ENCODE data around the gene CEP76.
"Not testable (repeated sequence)": the region's sequence is repeated elsewhere in the genome, so short reads cannot be mapped to it uniquely, and the experiment has no call there.

Gene CEP76

DNA sequence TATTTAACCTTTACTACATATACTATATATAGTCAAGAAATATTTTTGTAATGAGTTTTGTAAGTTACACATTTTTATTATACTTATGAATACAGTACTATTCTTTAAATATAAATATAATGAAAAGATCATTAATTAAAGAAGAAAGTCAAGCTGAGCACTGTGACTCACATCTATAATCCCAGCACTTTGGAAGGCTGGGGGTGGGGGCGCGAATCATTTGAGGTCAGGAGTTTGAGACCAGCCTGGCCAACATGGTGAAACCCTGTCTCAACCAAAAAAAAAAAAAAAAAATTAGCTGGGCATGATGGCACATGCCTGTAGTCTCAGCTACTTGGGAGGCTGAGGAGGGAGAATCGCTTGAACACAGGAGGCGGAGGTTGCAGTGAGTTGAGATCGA is 58.8 kb downstream of the CEP76 start:
- DNase-seq = not testable (repeated sequence)

DNA sequence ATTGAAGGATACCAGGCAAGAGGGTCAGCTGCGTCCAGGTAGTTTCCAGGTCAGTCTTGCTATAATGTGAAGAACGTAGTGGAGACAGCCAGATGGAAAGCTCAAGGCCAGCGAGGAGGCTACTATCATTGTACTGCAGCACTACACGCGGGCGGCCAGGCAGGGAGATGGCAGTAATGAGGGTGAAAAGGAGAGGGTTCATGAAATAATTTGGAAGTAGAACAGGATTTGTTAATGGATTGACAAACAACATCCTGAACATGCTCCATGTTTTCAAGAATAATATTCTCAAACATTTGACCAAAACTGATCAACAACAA is 61.7 kb downstream of the CEP76 start:
- no peak for DNase-seq

DNA sequence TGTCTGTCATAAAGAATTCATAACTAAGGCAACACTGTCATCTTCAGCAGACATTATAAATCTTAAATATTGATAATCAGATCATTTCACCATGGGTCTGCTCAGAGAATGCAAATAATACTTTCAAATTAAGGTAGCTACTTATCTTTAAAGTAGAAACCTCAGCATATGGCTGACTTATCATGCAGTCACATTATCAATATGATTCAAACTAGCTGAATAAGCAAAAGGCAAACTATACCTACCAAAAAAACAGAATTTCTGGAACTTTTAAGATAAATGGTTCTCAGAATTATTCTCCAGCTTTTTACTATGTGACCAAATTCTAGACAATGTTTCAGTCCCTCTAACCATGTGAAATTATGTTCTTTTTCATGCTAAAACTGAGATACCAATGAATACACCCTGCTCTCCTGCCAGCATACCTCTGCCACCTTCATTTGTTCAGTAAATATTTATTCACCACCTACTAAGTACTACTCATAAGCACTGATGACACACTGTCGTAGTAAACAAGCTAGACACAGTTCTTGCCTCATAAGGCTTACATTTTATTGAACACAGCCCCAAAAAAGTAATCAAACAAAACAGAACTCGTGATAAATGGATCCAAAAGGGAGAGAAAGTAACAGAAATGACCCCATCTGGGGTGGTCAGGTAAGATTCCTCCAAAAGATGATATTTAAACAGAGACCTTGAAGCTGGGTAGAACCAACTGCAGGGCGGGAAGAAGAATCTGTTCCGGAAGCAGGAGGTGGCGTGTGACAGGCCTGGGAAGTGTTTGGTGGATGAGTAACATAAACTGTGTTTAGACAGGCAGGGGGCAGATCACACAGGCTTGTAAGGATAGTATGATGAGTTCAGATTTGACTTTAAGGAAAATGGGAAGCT is 62.3 kb downstream of the CEP76 start:
- DNase-seq = no peak

DNA sequence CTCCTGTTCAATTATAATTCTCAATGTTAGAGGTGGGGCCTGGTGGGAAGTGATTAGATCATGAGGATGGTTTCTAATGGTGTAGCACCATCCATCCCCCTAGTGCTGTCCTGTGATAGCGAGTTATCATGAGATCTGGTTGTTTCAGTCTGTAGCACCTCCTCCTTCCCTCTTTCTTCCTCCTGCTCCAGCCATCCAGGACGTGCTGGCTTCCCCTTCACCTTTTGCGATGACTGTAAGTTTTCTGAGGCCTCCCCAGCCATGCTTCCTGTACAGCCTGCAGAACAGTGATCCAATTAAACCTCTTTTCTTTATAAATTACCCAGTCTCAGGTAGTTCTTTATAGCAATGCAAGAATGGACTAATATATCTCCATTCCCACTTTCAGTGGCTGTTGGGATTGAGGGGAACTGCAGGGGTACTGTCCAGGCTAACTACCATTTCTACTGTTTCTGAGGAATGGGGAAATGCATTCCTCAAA is 63.8 kb downstream of the CEP76 start:
- no peak for DNase-seq

DNA sequence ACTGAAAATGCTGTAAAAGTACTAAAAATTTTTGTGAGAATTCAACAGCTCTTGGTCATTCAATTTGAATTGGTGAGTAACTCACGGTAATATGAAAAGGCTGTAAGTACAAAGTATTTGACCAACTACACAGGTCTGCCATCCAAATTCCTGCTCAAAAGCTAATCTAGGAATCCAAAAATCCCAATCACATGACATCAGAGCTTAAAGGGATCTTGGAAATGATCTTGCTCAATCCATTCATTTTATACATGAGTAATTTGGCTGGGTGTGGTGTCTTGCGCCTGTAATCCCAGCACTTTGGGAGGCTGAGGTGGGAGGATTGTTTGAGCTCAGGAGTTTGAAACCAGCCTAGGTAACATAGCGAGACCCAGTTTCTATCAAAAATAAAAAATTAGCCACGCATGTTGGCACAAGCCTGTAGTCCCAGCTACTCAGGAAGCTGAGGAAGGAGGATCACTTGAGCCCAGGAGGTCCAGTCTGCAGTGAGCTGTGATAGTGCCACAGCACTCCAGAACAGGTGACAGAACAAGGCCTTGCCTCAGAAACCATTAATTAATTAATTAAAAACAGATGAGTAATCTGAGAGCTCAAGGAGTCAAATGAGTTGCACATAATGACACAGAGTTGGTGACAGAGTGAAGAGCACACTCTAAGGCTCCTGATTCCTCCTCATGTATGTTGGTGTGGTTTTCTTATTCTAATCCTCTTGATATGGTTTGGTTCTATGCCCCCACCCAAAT is 64.5 kb downstream of the CEP76 start:
- peak in 1 of 3 experiments; percentile 36 for DNase-seq

DNA sequence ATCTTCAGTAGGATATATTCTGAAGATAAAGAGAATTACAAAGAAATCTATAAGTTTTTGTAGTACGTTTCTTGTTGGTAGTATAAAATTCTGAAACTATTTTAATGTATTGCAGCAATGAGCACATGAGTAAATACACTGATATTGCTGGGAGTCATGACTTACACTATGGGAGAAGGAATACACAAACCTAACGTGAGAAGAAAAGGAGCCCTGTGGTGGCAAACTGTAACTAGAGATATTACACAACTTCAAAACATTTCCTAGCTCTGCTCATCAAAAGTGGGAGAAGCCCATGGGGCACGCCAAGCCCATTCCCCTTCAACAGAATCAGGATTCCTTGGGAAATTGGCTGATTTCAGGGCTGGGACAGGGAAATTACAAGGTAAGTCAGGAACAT is 65.1 kb downstream of the CEP76 start:
- DNase-seq = no peak

DNA sequence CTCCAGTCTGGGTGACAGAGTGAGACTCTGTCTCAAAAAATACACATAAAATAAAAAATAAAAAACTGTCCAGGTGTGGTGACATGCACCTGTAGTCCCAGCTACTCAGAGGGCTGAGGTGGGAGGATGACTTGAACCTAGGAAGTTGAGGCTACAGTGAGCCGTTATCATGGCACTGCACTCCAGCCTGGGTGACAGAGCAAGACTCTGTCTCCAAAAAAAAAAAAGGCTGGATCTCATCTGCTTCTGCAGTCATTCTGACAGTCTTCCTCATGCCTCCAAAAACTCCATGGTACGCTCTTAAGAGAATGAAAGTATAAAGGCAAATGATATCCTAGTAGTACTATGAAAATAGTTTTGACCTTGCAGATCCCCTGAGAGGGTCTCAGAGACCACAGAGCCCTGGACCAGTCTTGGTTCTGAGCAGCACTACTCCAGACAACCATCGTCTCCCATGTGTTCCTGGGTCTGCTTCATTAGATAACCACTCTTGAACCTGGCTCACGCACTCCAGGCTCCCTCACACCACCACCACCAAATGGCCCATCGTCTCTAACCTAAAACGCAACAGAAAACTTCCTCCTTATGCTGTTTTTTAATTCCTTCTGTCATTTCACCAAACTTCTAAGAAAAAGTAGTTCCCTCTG is 70.6 kb downstream of the CEP76 start:
- DNase-seq = no peak

DNA sequence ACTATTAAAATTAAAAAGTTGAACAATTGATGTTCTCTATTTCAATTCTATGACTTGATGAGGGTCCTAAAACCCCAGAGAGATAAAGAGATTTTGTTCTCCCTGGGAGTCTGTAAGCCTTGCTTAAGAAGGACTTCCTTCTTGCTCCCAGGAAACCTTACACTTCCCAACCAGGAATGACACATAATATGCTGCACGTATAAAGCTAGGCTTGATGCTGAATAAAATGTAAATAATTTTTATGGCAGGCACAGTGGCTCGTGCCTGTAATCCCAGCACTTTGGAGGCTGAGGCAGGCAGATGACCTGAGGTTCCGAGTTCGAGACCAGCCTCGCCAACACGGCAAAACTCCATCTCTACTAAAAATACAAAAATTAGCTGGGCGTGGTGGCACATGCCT is 72.4 kb downstream of the CEP76 start:
- no peak for DNase-seq

DNA sequence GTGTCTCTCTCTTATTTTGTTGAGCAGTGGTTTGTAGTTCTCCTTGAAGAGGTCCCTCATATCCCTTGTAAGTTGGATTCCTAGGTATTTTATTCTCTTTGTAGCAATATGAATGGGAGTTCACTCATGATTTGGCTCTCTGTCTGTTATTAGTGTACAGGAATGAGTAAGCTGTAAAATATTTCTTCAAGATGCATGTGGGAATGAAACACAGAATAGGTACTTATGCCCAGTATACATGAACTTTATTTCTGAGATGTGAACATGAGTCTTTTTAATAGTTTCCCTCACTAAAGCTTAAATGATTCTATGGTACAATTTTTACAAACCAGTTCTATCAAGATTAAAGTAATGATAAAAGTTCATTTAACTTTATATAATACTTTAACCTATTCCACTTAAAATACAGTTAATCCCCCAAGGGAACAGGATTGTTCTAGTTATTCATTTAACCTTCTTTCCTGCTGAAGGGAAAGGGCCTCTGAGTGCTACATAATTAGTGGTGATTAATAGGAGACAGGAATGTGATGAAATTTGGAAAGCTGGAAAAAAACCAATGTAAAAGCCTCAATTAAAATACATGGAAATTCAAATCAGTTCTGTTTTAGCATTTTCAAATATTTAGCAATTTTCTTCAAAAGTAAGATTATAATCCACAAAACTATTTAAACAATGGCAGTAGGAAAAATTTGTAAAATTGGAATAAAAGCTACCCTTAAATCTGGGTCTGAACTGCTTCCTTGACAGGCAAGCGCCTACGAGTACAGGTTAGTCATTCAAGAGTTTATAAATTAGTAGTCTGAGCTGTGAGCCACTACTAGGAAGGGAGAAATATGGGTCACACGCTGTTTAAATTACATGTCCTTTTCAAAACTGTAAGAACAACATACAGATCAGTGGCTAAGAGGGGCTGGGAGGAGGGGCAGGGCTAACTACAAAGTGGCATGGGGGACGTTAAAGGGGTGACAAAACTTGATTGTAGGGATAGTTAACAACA is 73.5 kb downstream of the CEP76 start:
- DNase-seq = peak in 2 of 3 experiments; percentile 15 to 65

DNA sequence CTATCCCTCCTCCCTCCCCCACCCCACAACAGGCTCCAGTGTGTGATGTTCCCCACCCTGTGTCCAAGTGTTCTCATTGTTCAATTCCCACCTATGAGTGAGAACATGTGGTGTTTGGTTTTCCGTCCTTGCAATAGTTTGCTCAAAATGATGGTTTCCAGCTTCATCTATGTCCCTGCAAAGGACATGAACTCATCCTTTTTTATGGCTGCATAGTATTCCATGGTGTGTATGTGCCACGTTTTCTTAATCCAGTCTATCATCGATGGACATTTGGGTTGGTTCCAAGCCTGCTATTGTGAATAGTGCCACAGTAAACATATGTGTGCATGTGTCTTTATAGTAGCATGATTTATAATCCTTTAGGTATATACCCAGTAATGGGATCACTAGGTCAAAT is 75.3 kb downstream of the CEP76 start:
- DNase-seq = not testable (repeated sequence)

DNA sequence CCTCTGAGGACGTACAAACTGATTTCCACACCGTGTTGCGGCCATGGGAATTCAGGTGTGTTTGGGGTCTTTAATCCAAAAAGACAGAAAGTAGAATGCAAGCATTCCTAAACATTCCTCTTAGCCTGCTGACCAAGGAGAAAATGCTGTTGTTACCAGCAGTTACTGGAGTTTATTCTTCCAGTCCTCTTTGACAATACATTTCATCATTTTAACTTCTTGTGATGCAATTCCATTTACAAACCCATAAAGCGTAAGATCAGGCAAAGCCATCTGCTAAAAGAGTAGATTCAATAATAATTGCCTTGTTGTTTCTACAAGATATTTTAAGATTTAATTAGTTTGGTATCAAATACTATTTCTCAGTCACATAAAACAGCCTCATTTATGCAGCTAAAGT is 77.3 kb downstream of the CEP76 start:
- DNase-seq = no peak

Measured in NCI-H1417 (cell line).